SHP77 treated with DMSO at 0.1 percent for 48 hours (cell line): ENCODE measurements around the gene NVL.
A peak's percentile ranks its signal among the peaks of the same experiment; 100 is the strongest.
"Not testable (repeated sequence)": the region's sequence is repeated elsewhere in the genome, so short reads cannot be mapped to it uniquely, and the experiment has no call there.

Source experiments
- DNase-seq: peaks from one replicate; lab custom pipeline; 2025; lab: John Stamatoyannopoulos, UW

The NVL gene

DNA sequence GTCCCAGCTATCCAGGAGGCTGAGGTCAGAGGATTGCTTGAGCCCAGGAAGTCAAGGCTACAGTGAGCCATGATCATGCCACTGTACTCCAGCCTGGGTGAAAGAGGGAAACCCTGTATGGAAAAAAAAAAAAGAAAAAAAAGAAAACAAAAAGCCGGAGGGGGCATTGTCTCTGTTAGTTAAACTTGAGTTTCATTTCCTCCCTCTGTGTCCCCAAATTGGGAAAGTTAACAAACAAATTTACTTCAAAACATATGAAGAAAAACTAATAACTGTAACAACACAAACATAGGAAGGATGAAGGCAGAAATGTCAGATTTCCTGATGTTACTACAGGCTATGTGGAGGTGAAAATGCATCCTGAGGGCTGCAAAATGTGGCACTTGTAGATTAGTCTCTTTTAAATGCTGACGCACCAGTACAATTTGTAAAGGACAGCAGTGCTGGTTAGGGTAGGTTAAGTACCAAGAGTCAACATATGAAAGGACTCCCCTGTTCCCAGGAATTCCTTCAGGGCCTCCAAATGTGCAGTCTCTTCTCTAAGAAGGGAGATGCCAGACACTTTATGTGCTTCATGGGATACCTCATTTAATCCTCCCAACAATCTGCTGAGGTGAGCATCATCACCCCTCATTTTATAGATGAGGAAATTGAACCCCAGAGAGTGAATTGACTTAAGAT lies 94.0 kb downstream of the NVL start:
- DNase-seq = no peak

DNA sequence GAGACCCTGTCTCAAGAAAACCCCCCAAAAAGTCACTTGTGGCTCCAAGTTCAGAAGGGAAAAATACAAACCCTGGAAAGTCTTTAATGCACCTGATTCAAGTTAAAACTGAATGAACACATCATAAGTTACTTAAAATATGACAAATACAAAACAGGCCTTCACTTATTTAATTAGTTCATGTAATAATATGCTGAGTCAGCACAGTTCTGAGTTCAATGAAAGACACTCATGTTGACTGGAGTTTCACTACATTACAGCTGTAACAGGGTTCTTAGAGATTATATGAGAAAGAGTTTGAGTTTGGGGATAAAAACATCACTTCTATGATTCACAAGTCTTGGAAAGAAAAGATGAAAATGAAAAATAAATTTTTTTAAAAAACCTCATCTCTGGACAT lies 96.0 kb downstream of the NVL start:
- no peak for DNase-seq

DNA sequence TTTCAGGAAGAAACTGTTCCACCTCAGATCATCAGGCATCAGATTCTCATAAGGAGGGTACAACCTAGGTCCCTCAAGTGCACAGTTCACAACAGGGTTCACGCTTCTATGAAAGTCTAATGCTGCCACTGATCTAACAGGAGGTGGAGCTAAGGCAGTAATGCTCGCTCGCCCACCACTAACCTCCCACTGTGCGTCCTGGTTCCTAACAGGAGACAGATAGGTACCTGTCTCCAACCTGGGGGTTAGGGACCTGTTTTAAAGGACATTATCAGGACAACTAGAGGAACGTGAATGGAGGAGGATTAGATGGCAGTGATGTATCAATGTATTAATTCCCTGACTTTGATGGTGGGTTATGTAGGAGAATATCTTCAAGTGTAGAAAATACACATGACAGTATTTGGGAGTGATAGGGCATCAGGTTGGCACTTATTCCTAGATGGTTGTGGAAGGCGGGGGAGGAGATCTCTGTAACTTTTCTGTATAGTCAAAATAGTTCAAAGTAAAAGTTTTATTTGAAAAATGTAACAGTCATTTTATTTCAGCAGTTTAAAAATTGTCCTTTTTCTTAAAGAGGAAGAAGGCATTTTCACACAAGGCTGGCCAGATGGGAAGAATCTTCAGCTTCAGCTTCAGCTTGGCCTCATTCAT lies 103.0 kb downstream of the NVL start:
- no peak for DNase-seq

DNA sequence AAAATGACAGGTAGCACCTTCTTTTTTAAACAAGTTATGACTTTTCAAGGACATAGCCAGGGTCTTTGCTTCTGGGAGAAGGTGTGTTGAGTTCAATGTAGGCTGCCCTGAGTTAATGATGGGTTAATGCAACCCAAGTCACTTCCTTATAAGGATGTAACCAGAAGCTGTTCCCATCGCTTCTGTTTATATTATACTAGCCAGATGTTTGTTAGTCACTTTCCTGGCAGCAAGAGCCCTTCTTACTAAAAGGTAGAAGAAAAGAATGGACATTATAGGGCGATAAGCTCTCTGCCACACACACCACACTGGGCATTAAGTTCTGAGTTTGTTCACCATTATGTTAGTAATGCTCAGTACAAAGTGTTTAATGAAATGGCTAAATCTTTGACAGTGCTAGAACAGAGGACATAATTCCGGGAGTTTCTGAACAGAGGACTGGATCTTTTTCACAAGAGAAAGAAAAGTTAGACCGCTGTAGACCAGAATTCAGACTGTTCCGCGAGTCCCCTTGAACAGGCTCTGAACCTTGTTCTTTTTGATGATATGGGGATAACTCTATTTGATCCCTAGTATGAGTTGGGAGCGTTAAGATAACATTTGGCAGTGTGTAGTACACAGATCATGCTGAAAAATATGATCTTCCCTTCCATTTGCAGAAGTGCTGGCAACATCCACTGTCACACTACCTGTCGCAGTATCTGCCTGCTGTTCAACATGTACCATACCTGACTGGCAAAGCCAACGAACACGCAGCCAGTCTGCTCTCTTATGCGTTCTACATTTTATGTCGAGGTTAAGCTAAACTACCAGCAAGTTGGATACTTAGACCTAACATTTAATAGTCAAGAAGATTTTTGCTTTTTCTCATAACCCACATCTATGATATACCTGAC lies 105.9 kb downstream of the NVL start:
- DNase-seq = no peak

DNA sequence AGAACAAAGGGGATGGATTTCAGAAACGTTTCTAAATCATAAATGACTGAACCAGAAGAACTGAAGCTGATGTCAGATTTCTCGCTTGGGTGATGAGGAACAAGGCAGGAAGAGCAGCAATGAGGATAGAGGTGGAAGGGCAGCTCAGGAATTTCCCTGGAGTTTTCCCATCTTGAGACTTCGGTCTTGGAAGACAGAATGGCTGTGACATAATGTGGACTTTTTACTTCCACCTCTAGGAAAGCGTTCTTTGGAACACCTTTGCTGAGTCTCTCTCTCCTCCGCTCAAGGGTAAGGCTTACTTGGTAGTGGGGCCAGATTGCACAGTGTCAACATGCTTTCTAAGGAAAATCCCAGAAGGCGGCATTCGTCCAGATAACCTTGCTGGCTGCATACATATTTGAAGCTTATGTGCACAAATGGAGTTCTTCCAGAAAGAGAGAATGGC lies 110.3 kb downstream of the NVL start:
- no peak for DNase-seq

DNA sequence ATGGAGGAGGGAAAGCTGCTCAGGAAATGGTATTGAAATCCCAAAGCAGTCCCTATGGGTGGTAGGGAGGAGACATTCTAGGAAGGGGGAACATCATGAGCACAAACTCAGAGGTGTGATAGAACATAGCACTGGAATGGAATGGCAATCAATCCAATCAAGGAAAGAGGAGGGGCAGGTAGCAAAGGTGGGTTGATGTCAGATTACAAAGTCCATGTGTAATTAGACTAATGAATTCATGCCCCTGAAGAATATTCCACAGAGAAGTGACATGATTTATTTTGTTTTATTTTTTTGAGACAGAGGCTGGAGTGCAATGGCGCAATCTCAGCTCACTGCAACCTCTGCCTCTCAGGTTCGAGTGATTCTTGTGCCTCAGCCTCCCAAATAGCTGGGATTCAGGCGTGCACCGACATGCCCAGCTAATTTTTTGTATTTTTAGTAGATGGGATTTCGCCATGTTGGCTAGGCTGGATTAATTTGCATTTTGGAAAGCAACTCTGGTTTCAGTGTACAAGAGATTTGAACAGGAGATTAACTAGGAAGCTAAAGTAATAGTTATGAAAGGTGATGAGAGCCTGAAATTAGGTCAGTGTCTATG lies 110.9 kb downstream of the NVL start:
- DNase-seq = no peak

DNA sequence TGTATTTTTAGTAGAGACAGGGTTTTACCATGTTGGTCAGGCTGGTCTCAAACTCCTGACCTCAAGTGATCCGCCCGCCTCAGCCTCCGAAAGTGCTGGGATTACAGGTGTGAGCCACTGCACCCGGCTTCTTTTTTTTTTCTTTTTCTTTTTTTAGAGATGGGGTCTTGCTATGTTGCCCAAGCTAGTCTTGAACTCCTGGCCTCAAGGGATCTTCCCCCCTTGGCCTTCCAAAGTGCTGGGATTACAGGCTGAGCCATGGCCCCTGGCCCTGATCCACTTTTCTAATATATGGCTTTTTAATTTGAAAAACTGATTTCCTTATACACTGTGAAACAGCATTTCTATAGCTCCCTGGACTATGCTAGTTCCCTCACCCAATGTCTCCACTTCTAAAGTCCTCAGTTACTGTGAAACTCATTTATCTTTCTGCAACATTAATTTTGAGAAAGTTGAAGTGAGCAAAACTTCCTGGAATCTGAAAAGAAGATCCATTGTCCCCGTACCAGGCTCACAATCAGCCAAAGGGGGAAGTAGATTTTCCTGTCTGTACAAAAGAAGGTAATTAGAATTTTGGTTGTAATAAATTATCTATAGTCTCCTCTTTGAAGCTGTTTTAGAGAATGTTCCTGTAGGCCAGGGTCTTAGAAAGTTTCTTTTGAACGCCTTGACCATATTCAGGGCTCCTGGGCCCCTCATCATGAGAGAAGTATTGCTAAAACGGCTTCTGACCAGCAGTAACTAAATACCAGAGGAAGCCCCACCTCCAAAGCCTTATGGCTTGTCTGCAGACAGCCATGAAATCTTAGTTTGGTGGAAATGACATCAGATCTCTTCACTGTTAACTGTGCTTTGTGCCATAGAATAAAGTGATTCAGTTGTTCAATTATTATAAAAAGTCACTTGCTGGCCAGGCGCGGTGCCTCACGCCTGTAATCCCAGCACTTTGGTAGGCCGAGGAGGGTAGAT lies 112.0 kb downstream of the NVL start:
- no peak for DNase-seq

DNA sequence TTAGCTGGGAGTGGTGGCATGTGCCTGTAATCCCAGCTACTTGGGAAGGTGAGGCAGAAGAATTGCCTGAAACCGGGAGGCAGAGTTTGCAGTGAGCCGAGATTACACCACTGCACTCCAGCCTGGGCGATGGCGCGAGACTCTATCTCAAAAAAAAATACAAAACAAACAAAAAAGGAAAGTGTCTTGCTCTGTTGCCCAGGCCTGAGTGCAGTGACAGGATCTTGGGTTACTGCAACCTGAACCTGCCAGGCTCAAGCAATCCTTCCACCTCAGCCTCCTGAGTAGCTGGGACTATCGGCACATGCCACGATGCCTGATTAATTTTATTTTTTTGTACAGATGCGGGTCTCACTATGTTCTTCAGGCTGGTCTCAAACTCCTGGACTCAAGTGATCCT lies 113.6 kb downstream of the NVL start:
- no peak for DNase-seq

DNA sequence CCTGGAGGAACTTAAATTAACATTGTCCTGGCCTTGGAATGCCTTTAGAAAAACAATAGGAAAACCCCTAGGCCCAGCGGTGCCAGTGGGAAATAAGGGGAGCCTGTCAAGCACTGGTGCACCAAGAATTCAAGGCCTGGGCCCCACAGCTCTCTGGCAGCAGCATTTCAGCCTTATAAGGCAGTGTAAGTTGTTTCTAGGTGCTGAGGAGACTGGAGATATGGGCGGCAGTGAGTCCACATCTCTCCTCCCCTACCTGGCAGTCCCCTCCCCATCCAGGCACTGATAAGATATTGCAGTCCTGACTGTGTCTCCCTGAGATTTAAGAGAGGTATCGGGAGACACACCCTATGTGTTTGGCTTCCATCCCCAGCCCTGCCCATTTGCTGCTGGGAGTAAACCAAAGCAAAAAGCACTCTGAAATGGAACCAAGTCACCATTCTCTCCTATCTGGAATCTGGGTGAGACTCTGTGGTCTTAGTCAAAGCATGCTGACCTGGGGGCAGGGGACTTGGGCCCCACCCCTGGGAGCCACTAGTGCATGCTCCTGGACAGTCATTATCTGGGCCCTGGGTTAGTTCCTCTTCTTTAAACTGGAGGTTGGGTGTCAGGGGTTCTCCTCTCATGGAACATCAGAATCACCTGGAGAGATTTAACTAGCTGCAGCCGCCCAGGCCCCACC lies 116.4 kb downstream of the NVL start:
- DNase-seq = no peak

DNA sequence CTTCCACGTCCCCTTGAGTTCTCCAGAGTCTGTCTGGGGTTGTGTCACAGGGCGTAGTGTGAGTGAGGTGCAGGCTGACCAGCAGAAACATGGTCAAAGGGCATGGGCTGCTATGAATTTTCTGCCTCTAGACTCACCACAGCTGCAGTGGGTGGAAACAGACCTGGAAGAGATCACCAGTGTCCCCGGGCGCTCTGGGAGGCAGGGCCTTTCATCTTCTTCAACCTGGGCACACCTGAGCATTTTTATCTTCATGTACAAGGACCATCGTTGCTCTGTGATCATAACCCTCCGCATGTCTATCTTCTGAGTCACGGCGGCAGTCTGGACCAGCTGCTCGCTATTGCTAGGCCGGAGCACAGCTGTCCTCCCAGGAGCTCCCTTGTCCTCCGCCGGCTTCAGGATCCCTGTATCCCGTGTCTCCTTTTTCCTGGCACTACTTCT lies 117.3 kb downstream of the NVL start:
- no peak for DNase-seq

DNA sequence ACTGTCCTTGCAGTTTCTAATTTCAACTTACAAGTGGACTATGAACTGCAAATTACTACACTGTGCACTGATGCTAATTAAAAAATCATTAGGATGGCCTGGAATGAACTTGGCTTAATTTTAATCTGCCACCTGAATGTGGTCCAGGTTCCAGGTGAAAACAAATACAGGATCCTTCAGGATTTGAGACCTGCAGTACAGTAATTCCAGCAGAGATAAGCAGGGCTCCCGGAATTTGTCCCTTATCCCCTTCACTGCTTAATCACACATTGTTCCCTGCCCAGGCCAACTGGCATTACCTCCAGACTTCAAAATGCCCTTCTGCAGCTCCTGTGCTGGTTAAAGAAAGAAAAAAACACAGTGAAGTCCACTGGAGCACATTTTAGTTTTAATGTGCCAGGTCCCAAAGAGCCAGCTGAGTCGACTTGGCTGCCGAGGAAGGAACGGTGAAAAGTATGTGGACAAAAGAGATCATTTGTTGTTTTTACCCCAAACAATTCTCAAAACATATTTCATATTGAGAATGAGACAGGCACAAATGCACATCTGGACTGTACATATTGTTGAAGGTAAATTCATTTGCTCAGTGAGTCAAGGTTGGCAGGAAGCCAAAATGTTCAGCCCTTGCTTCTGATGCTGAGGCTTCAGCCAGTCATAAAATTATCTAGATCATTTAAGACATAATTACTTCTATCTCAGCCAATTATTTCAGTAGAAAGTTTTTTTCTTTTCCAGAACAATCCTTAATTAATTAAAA lies 118.6 kb downstream of the NVL start:
- peak; percentile 76 for DNase-seq

DNA sequence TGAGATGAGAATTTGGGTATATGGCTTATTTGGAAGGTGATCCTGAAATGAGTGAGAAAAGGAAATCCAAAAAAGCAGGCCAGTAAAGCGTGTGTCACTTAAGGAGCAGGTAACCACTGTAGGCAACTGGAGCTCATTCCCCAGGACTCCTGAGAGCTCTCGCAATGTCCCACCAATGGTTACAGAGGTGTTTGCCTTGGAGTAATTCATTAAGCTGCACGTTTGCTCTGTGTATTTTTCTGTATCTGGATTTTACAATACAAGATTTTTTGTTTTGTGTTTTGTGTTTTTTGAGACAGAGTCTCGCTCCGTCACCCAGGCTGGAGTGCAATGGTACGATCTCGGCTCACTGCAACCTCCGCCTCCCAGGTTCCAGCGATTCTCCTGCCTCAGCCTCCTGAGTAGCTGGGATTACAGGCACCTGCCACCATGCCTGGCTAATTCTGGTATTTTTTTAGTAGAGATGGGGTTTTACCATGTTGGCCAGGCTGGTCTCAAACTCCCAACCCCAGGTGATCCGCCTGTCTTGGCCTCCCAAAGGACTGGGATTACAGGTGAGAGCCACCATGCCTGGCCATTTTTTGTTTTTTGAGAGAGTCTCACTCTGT lies 123.9 kb downstream of the NVL start:
- not testable (repeated sequence) for DNase-seq

DNA sequence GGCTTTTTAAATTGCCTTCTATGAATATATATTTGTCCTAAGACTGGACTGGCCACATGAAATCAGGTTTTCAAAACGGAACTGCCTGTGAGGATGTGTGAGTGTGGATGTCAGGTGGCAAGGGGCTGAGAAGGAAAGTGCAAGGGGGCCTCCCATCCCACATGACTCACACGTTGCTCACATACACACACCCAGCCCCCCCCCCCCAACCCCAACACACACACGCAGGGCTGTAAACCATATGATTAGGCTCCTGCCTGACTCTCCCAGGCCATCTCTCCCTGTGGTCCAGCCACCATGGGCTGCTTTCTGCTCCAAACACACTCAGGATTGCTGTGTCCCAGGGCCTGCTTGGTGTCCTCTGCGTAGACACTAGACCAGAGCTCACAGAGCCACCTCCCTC lies 124.5 kb downstream of the NVL start:
- no peak for DNase-seq

DNA sequence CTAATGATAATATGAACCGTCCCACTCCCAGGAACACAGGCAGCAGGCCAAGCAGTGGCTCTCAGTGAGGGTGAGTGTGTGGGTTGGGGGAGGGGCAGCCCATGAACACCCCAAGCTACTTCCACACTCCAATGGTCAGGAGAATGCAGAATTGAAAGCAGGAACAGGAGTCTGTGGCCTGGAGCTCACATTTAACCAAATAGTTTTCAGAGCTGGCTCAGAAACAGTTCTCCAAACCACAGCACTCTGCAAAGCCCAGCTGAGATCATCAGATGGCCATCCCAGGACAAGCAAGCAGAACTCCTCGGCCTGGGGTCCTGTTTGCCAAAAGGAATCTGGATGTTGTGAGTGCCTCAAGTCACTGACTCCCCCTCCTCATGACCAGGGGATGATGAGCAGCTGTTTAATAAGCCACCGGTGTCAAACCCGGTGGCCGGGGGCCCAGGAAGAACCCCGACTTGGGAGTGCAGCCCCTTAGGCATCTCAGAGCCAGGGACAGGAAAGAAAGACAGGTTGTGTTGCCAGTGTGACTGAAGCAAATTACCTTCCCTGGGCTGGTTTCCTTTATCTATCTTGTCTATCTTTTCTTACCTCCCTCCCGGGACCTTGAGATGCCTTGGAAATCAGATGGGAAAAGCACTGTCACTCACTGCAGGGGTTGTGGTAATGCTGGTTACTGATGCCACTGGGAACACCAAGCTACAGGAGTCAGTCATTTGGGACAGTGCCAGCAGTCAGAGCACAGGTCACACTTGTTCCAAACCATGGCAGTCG lies 126.5 kb downstream of the NVL start:
- no peak for DNase-seq

DNA sequence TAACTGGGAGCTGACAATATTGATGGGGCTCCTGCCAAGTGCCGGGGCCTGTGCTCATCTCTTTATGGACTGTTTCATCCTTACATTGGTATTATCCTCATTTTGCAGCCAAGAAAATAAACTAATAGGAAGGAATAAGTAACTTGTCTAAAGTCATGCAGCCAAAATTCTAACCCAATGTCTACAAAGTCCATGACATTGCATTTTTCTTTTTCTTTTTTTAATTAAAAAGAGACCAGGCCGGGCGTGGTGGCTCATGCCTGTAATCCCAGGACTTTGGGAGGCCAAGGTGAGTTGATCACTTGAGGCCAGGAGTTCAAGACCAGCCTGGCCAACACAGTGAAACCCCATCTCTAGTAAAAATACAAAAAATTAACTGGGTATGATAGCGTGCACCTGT lies 128.1 kb downstream of the NVL start:
- no peak for DNase-seq

DNA sequence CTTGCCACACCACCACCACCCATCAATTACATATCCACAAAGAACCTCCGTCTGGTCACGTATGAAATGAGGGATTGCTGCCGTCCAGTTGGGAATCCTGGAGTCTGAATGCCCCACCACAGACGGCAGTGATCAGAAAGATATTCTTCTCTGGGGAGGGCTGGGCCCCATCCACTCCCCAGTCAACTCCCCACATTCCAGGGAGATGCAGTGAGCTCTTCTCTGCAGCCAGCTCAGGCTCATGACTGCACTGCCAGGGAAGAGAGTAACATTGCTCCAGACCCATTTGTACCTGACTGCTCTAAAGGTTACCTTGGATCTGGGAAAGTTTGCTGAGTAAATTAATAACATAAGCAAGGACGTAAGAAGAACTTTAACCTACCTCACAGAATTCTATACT lies 128.6 kb downstream of the NVL start:
- DNase-seq = no peak

DNA sequence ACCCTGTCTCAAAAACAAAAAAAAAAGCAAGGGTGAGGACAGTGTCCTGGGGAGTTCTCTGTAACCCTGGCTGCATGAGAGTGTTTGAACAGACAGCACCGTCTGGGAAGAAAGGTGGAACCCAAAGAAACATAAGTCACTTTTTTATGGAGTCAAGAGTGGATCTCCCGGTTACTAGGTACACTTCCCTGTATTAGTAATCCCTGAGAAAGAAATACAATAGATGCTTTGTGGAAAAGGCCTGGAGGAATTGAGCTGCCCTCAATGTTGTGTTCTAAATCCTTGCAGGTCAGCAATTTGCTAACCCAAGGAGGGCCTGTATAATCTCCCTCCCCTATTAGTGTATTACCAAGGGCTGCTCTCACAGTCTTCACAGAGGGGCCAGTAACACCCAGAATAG lies 130.3 kb downstream of the NVL start:
- DNase-seq = no peak

DNA sequence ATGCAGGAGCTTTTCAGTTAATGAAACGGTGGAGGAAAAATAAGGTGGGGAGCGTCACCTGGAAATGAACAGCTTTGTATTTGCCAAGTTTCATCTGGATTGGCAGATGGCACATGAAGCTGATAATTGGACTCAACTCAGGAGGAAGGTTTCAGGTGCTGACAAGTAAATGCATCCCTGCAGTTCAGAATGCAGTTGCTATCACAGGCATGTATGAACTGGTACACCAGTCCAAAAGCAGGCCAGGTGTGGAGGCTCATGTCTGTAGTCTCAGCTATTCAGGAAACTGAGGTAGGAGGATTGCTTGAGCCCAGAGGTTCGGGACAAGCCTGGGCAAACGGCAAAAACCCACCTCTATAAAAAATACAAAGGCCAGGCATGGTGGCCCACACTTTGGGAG lies 131.4 kb downstream of the NVL start:
- DNase-seq = no peak
